Measurements from ENCODE around the gene RSRC1.

DNA sequence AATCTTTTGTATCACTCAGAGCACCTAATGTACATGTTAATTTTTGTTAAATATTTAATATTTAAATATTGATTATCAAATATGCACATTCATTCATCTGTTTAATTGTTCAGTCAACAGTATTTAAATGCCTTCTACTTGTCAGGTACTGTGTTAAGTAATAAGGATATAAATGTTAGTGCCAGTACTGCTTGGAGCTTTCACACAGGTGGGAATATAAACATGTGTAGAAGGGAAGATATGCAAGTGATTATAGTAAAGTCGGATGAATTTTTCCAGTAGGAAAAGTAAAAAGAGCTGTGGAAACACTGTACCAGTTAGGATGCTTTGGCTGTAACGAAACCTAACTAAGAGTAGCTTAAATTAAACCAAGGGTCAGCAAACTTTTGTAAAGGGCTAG lies 95.4 kb downstream of the RSRC1 start:
- TF ChIP-seq EZH2 (IDR thresholded peaks at IDR 0.05; ENCODE audit: low read depth): no peak
- TF ChIP-seq, protein P1, sequence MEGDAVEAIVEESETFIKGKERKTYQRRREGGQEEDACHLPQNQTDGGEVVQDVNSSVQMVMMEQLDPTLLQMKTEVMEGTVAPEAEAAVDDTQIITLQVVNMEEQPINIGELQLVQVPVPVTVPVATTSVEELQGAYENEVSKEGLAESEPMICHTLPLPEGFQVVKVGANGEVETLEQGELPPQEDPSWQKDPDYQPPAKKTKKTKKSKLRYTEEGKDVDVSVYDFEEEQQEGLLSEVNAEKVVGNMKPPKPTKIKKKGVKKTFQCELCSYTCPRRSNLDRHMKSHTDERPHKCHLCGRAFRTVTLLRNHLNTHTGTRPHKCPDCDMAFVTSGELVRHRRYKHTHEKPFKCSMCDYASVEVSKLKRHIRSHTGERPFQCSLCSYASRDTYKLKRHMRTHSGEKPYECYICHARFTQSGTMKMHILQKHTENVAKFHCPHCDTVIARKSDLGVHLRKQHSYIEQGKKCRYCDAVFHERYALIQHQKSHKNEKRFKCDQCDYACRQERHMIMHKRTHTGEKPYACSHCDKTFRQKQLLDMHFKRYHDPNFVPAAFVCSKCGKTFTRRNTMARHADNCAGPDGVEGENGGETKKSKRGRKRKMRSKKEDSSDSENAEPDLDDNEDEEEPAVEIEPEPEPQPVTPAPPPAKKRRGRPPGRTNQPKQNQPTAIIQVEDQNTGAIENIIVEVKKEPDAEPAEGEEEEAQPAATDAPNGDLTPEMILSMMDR (conservative IDR thresholded peaks at IDR 0.05): no peak

Data from PC-9 (cell line).